Measurements from ENCODE around the gene CCDC93.

The CCDC93 gene

GRCh38 chr2:117945296-117945695, 68.6 kb downstream of the CCDC93 start:
- H3K4me3 ChIP-seq (ENCODE audit: low read depth, low read length), result no peak overlapping the region
- TF ChIP-seq MAX (IDR thresholded peaks at IDR 0.05; ENCODE audit: low read depth, low read length) (no peak), MYC (IDR thresholded peaks at IDR 0.05; ENCODE audit: low read depth, low read length) (no peak), CTCF (IDR thresholded peaks at IDR 0.05; ENCODE audit: low read depth, low read length) (no peak)
- no peak for DNase-seq (ENCODE audit: low read depth)

GRCh38 chr2:117944816-117945215, 69.1 kb downstream of the CCDC93 start:
- DNase-seq (ENCODE audit: low read depth), result no peak
- no peak for TF ChIP-seq MYC (IDR thresholded peaks at IDR 0.05; ENCODE audit: low read depth, low read length)
- TF ChIP-seq CTCF (IDR thresholded peaks at IDR 0.05; ENCODE audit: low read depth, low read length), result no peak
- TF ChIP-seq MAX (IDR thresholded peaks at IDR 0.05; ENCODE audit: low read depth, low read length), result no peak
- no peak for TF ChIP-seq POLR2A (IDR thresholded peaks at IDR 0.05; ENCODE audit: extremely low read depth, insufficient read length)
- no peak overlapping the region for H3K4me3 ChIP-seq (ENCODE audit: low read depth, low read length)

GRCh38 chr2:117943013-117943672, 70.7 kb downstream of the CCDC93 start:
- DNase-seq (ENCODE audit: low read depth), result no peak
- no peak overlapping the region for H3K4me3 ChIP-seq (ENCODE audit: low read depth, low read length)
- TF ChIP-seq CTCF (IDR thresholded peaks at IDR 0.05; ENCODE audit: low read depth, low read length) (no peak), POLR2A (IDR thresholded peaks at IDR 0.05; ENCODE audit: extremely low read depth, insufficient read length) (no peak), MYC (IDR thresholded peaks at IDR 0.05; ENCODE audit: low read depth, low read length) (no peak), MAX (IDR thresholded peaks at IDR 0.05; ENCODE audit: low read depth, low read length) (no peak)

GRCh38 chr2:117942551-117942950, 71.3 kb downstream of the CCDC93 start:
- DNase-seq (ENCODE audit: low read depth), result no peak
- no peak overlapping the region for H3K4me3 ChIP-seq (ENCODE audit: low read depth, low read length)
- TF ChIP-seq MAX (IDR thresholded peaks at IDR 0.05; ENCODE audit: low read depth, low read length), result no peak
- TF ChIP-seq POLR2A (IDR thresholded peaks at IDR 0.05; ENCODE audit: extremely low read depth, insufficient read length), result no peak
- no peak for TF ChIP-seq CTCF (IDR thresholded peaks at IDR 0.05; ENCODE audit: low read depth, low read length)

GRCh38 chr2:117941693-117942092, 72.2 kb downstream of the CCDC93 start:
- H3K4me3 ChIP-seq (ENCODE audit: low read depth, low read length), result no peak overlapping the region
- no peak for DNase-seq (ENCODE audit: low read depth)
- TF ChIP-seq CTCF (IDR thresholded peaks at IDR 0.05; ENCODE audit: low read depth, low read length), result no peak
- TF ChIP-seq MYC (IDR thresholded peaks at IDR 0.05; ENCODE audit: low read depth, low read length), result no peak
- no peak for TF ChIP-seq POLR2A (IDR thresholded peaks at IDR 0.05; ENCODE audit: extremely low read depth, insufficient read length)
- no peak for TF ChIP-seq MAX (IDR thresholded peaks at IDR 0.05; ENCODE audit: low read depth, low read length)
